ENCODE results near the gene ITPA. TPM values are rescaled to one million over a fixed set of nuclear protein-coding genes. Genes with fewer than 3 reads are reported as not detected.
A peak's percentile ranks its signal among the peaks of the same experiment; 100 is the strongest.

Gene ITPA
- total RNA-seq, 2 experiments from 2014 or later: 38.2 to 42.1 TPM

DNA sequence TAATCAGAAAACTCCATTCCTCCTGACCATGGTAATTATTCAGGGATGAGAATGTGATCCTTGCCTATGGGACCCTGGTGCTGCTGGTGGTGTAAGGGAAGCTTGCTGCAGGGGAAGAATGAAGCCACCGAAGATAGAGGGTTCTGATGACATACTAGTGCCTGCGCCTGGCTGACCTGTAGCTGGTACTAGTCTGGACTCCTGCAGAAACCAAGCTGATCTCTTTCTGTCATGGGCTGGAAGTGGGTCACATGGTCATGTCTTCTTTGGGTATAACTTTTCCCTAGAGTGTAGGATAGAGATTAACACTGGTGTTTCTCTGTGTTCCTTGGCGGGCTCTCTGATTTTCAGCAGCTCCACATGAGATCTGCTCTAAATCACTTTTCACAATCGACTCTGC, 38.3 kb downstream of the ITPA start:
- CTCF ChIA-PET: interaction anchor here (0.6 kb wide), 1 partner anchor 30 kb away, joined by 3 read pairs; no protein-coding TSS in a partner anchor
- DNase-seq: no peak
- Mint-ChIP-seq H3K9me3 (no peaks in the 10 kb centered on the region), H3K27ac (no peak overlapping the region), H3K27me3 (ENCODE audit: low read depth) (peaks cover 32% of the 10 kb centered on the region), H3K36me3 (ENCODE audit: low read depth) (no peaks in the 10 kb centered on the region), H3K4me3 (no peak overlapping the region), H3K4me1 (ENCODE audit: low read depth) (peaks cover 4% of the 10 kb centered on the region)
- intact Hi-C loops (cut with micrococcal nuclease): no loop called here

DNA sequence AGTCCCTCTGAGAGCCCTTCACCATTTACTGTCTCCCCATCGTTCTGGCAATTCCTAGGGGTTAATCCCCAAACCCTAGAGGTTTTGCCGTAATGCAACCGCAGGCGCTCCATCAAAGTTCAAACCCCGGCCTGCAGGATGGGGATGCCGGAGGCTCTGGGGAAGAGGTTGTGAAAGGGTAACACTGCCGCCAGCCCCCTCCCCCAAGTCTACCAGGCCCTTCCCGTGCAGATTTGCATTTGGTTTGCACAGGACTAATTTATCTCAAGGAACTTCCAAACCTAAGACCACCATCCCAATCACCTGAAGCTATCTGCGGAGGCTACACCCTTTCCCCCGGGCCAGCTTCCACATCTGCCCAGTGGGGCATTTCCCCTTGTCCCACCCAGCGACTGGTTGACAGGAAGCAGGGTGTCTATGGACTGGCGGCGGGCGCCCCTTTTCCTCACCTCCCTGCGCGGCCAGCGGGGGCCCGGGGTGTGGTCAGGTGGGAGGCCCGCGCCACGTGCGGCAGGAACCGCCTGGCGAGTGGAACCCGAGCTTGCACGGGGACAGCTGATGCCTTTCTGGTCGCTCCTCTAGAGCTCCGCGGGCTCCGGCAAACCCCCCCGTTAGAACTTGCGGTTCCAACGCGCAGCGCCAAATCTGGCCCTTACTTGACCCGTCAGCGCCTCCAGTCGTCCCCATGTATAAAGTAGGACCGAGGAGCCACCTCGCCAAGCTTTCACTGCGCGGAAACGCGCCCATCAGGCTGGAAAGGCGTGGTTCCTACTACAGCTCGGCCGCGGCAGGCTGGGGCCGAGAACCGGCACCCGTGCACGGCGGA, 39.1 kb downstream of the ITPA start:
- peaks cover 32% of the 10 kb centered on the region for H3K27me3 Mint-ChIP-seq (ENCODE audit: low read depth)
- intact Hi-C loops (cut with micrococcal nuclease): no loop called here
- peak; percentile 50 for DNase-seq
- no peaks in the 10 kb centered on the region for H3K36me3 Mint-ChIP-seq (ENCODE audit: low read depth)
- H3K9me3 Mint-ChIP-seq: no peaks in the 10 kb centered on the region
- CTCF ChIA-PET: interaction anchor here (1.3 to 1.5 kb wide), 4 partner anchors 30 to 195 kb away, joined by 3 to 4 read pairs (median 4); no protein-coding TSS in a partner anchor
- peaks cover 4% of the 10 kb centered on the region for H3K4me1 Mint-ChIP-seq (ENCODE audit: low read depth)
- H3K27ac Mint-ChIP-seq: no peak overlapping the region
- H3K4me3 Mint-ChIP-seq: no peak overlapping the region

DNA sequence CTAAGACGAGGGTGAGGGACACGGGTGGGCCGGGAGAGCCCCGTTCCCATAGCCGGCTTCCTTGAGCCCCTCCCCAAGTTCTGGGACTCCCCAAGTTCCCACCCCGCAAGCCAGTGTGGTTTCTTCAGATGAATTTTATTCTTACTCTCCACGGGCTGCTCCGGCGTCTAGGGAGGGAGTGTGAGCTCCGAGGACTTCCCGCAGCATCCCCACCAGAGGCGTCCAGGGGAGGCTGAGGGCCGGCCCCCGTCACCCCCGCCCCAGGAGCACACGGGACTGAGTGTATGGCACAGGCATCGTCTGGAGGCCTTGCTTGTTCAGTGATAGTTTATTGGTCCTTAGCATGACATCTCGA, 39.7 kb downstream of the ITPA start:
- Mint-ChIP-seq H3K36me3 (ENCODE audit: low read depth) (no peaks in the 10 kb centered on the region), H3K27ac (no peak overlapping the region), H3K27me3 (ENCODE audit: low read depth) (peaks cover 27% of the 10 kb centered on the region), H3K9me3 (no peaks in the 10 kb centered on the region), H3K4me3 (no peak overlapping the region), H3K4me1 (ENCODE audit: low read depth) (peaks cover 4% of the 10 kb centered on the region)
- DNase-seq: no peak
- intact Hi-C loops (cut with micrococcal nuclease): no loop called here
- CTCF ChIA-PET: interaction anchor here (1.2 to 1.5 kb wide), 5 partner anchors 20 to 195 kb away, joined by 3 to 4 read pairs (median 4); no protein-coding TSS in a partner anchor

DNA sequence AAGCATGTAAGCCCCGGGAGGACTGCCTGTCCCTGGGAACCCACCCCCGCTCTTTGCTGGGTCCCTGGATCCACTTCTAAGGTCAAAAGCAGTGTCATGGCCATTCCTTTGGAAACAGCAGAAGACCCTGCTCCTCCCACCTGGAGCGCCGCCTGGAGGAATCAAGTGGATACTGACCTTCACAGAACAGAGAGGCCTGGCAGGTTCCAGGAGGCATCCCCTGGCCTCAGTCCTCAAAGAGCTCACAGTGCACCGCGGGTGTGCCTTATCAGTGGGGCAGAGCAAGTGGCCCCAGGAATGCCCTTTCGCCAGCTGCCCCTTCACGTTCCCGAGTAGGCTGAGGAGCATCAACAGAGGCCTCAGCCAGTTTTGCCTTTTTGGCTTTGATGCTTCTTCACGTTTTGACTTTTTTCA, 40.8 kb downstream of the ITPA start:
- intact Hi-C loops (cut with micrococcal nuclease): no loop called here

DNA sequence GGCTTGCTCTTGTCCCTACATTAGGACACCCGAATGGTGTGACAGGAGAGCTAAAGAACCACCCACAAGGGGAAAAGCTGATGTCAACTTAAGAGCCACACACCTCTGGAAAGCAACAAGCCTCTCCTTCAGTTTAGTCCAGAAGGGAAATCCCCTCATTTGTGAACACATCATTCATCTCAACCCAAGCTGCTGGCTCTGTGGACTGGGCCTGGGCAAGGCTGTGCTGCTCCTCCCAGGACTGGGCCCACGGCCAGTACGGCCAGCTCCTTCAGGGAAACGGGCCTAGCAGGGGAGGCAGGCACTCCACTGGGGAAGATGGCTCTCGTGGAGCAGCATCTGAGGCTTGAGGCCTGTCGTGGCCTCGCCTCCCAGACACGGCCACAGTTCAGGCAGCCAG, 42.5 kb downstream of the ITPA start:
- CTCF ChIA-PET: interaction anchor here (1.9 kb wide), 2 partner anchors 28 to 65 kb away, joined by 4 to 5 read pairs; no protein-coding TSS in a partner anchor
- Mint-ChIP-seq H3K36me3 (ENCODE audit: low read depth) (no peaks in the 10 kb centered on the region), H3K4me1 (ENCODE audit: low read depth) (peaks cover 4% of the 10 kb centered on the region), H3K4me3 (no peak overlapping the region), H3K27ac (no peak overlapping the region), H3K9me3 (no peaks in the 10 kb centered on the region), H3K27me3 (ENCODE audit: low read depth) (peaks cover 23% of the 10 kb centered on the region)
- intact Hi-C loops (cut with micrococcal nuclease): no loop called here
- no peak for DNase-seq

More for the DNA sequence above, 40.8 kb downstream of the ITPA start:
- Mint-ChIP-seq H3K9me3 (no peaks in the 10 kb centered on the region), H3K36me3 (ENCODE audit: low read depth) (no peaks in the 10 kb centered on the region), H3K4me1 (ENCODE audit: low read depth) (peaks cover 4% of the 10 kb centered on the region), H3K4me3 (no peak overlapping the region), H3K27ac (no peak overlapping the region), H3K27me3 (ENCODE audit: low read depth) (peaks cover 27% of the 10 kb centered on the region)
- no peak for DNase-seq
- CTCF ChIA-PET: interaction anchor here (1.2 to 1.4 kb wide), 2 partner anchors 18 to 196 kb away, joined by 4 read pairs; no protein-coding TSS in a partner anchor

DNA sequence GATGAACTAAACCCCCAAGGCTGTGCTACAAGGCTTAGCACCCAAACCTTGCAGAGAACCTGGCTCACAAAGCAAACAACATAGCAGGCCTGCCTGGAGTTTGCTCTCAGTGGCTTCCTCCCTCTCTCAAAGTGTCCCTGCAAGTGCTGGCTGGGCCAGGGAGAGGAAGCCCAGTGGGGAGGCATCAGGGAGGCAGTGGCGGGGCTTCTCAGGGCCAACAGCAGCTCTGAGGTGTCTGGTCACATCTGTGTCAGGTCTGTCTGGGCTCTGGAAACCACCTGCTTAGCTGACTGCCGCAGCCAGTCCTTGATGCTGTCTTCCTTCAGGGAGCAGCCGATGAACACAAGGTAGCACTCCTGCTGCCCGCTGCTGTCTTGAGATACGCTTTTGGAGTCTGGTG, 46.4 kb downstream of the ITPA start:
- Mint-ChIP-seq H3K36me3 (ENCODE audit: low read depth) (no peaks in the 10 kb centered on the region), H3K27ac (no peak overlapping the region), H3K4me1 (ENCODE audit: low read depth) (no peaks in the 10 kb centered on the region), H3K27me3 (ENCODE audit: low read depth) (peaks cover 3% of the 10 kb centered on the region), H3K4me3 (no peak overlapping the region), H3K9me3 (no peaks in the 10 kb centered on the region)
- CTCF ChIA-PET: interaction anchor here (1.1 kb wide), 1 partner anchor 61 kb away, joined by 3 read pairs; no protein-coding TSS in a partner anchor
- intact Hi-C loops (cut with micrococcal nuclease): no loop called here
- no peak for DNase-seq

DNA sequence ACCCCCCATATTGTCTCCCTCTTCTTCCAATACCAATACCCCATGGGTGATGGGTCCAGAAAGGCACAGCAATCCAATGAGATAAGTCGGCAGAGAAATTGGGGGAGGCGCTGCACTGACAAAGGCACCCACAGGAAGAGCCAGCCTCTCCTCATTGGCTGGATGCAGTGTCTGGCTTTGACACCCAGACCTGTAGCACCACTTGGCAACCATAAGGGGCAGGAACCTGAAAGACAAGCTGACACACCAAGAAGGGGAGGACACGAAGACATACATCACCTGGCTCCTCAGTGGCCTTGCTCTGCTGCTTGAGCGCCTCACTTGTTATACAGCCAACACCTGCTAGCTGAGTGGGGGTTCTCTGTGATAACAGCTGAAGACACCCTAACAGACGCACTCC, 49.1 kb downstream of the ITPA start:
- intact Hi-C loops (cut with micrococcal nuclease): no loop called here
- no peak overlapping the region for H3K4me3 Mint-ChIP-seq
- no peaks in the 10 kb centered on the region for H3K36me3 Mint-ChIP-seq (ENCODE audit: low read depth)
- no peak for DNase-seq
- H3K9me3 Mint-ChIP-seq: no peaks in the 10 kb centered on the region
- no peaks in the 10 kb centered on the region for H3K27me3 Mint-ChIP-seq (ENCODE audit: low read depth)
- no peak overlapping the region for H3K27ac Mint-ChIP-seq
- CTCF ChIA-PET: no interaction called here
- no peaks in the 10 kb centered on the region for H3K4me1 Mint-ChIP-seq (ENCODE audit: low read depth)

DNA sequence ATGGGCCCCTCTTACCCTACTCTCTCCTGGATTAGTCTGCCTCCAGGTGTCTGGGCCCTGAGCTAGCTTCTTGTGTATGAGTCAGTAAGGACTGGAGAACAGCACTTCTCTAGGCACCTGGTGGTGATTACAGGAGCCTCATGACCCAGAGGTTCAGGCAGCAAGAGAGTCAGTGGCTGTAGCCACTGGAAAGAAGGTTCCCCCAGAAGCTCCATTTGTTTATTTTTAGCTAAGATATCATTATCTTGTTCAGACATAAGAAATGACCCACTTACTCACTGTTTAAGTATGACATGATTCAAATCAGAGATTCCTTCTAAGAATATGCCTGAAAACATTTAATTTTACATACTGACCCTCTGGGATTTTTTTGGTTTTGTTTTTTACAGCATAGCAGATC, 53.3 kb downstream of the ITPA start:
- Mint-ChIP-seq H3K4me3 (no peak overlapping the region), H3K27ac (no peak overlapping the region), H3K9me3 (no peaks in the 10 kb centered on the region), H3K27me3 (ENCODE audit: low read depth) (no peaks in the 10 kb centered on the region), H3K4me1 (ENCODE audit: low read depth) (no peaks in the 10 kb centered on the region), H3K36me3 (ENCODE audit: low read depth) (no peaks in the 10 kb centered on the region)
- CTCF ChIA-PET: interaction anchor here (0.9 kb wide), 1 partner anchor 10 kb away, joined by 3 read pairs; no protein-coding TSS in a partner anchor
- intact Hi-C loops (cut with micrococcal nuclease): no loop called here
- no peak for DNase-seq

DNA sequence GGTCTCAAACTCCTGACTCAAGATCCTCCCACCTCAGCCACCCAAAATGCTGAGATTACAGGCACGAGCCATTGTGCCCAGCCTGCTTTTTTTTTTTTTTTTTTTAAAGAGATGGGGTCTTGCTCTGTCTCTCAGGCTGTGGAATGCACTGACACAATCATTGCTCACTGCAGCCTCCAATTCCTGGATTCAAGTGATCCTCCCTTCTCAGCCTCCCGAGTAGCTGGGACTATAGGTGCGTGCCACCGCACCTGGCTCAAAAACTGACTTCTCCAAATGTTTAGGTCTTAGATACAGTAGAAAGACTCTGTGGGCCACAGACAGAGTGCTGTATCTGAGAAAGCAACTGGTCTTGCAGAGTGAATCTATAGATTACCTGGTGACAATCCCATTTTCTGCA, 60.8 kb downstream of the ITPA start:
- H3K27ac Mint-ChIP-seq: no peak overlapping the region
- no peak overlapping the region for H3K4me3 Mint-ChIP-seq
- CTCF ChIA-PET: no interaction called here
- intact Hi-C loops (cut with micrococcal nuclease): no loop called here
- H3K27me3 Mint-ChIP-seq (ENCODE audit: low read depth): no peaks in the 10 kb centered on the region
- no peaks in the 10 kb centered on the region for H3K9me3 Mint-ChIP-seq
- H3K4me1 Mint-ChIP-seq (ENCODE audit: low read depth): no peaks in the 10 kb centered on the region
- DNase-seq: no peak
- H3K36me3 Mint-ChIP-seq (ENCODE audit: low read depth): no peaks in the 10 kb centered on the region

DNA sequence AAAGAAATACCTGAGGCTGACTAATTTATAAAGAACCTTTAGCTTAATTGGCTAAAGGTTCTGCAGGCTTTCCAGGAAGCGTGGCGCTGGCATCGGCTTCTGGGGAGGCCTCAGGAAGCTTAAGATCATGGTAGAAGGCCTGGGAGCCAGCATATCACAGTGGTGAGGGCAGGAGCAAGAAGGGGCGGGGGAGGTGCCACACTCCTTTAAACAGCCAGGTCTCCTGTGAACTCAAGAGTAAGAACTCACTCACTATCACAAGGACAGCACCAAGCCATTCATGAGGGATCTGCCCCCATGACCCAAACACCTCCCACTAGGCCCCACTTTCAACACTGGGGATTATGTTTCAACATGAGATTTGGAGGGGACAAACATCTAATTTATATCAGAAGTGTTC, 64.1 kb downstream of the ITPA start:
- no peaks in the 10 kb centered on the region for H3K36me3 Mint-ChIP-seq (ENCODE audit: low read depth)
- H3K9me3 Mint-ChIP-seq: no peaks in the 10 kb centered on the region
- intact Hi-C loops (cut with micrococcal nuclease): no loop called here

More for the DNA sequence above, 64.1 kb downstream of the ITPA start:
- DNase-seq: no peak
- Mint-ChIP-seq H3K4me3 (no peak overlapping the region), H3K27ac (no peak overlapping the region), H3K4me1 (ENCODE audit: low read depth) (no peaks in the 10 kb centered on the region), H3K27me3 (ENCODE audit: low read depth) (no peaks in the 10 kb centered on the region)
- CTCF ChIA-PET: interaction anchor here (1.2 kb wide), 1 partner anchor 41 kb away, joined by 5 read pairs; no protein-coding TSS in a partner anchor

Other genes starting within 250 kb of the ITPA start
- gene GNRH2, start 165.9 kb upstream of the ITPA start, total RNA-seq: not detected
- gene MRPS26, start 163.4 kb upstream of the ITPA start, total RNA-seq: 10 to 100 TPM; 50.0 to 52.4 TPM
- gene OXT, start 137.9 kb upstream of the ITPA start, total RNA-seq: not detected
- not detected for gene AVP, start 124.8 kb upstream of the ITPA start, total RNA-seq
- 10 to 100 TPM; 11.8 to 12.0 TPM for gene FASTKD5, start 49.6 kb upstream of the ITPA start, total RNA-seq
- gene UBOX5, start 49.6 kb upstream of the ITPA start, total RNA-seq: 1 to 10 TPM; 5.4 to 5.9 TPM
- gene LZTS3, start 35.9 kb upstream of the ITPA start, total RNA-seq: 1 to 10 TPM; 1.2 to 1.4 TPM
- gene DDRGK1, start 4.8 kb upstream of the ITPA start, total RNA-seq: 10 to 100 TPM; 78.2 to 79.5 TPM
- gene SLC4A11, start 29.7 kb downstream of the ITPA start, total RNA-seq: under 1 TPM; 0.72 to 0.91 TPM
- under 1 TPM; 0.35 to 0.43 TPM for gene DNAAF9, start 198.2 kb downstream of the ITPA start, total RNA-seq